Forelimb muscle (tissue), 1 donor: ENCODE measurements around the gene CFAP54. TPM values are rescaled to one million over a fixed set of nuclear protein-coding genes. Genes with fewer than 3 reads are reported as not detected.

ENCODE experiments used
- DNase-seq: peaks from one replicate; pipeline ENCODE4 v3.0.0-alpha.2; 2013; ENCODE audit warnings: low read depth
- polyA plus RNA-seq: library from polyadenylated mRNA; unstranded; fragments of 120-200 nt; gene quantifications from one replicate; pipeline ENCODE4 v1.2.1, GENCODE V29; 2013; ENCODE audit not compliant: insufficient read length

Gene CFAP54
- polyA plus RNA-seq, 1 donor: 0.18 TPM

- DNase-seq: no peak
Observed at GRCh38 chr12:96751626-96752025, 262.2 kb downstream of the CFAP54 start.

- DNase-seq: no peak
Observed at GRCh38 chr12:96752211-96752610, 262.8 kb downstream of the CFAP54 start.

GRCh38 chr12:96766232-96766631 is 276.9 kb downstream of the CFAP54 start:
- no peak for DNase-seq

- DNase-seq: no peak
Observed at GRCh38 chr12:96769400-96769799, 280.0 kb downstream of the CFAP54 start.

GRCh38 chr12:96770219-96771102 is 281.1 kb downstream of the CFAP54 start:
- DNase-seq: no peak

GRCh38 chr12:96773031-96773430 is 283.7 kb downstream of the CFAP54 start:
- DNase-seq: no peak

- no peak for DNase-seq
Observed at GRCh38 chr12:96774496-96775256, 285.3 kb downstream of the CFAP54 start.

GRCh38 chr12:96776908-96777307 is 287.5 kb downstream of the CFAP54 start:
- no peak for DNase-seq

GRCh38 chr12:96780330-96780729 is 291.0 kb downstream of the CFAP54 start:
- DNase-seq: no peak

GRCh38 chr12:96786791-96787190 is 297.4 kb downstream of the CFAP54 start:
- peak; percentile 11 for DNase-seq

GRCh38 chr12:96803969-96804368 is 314.6 kb downstream of the CFAP54 start:
- DNase-seq: no peak

GRCh38 chr12:96806272-96806671 is 316.9 kb downstream of the CFAP54 start:
- DNase-seq: no peak

- no peak for DNase-seq
Observed at GRCh38 chr12:96807741-96808140, 318.4 kb downstream of the CFAP54 start.

GRCh38 chr12:96808587-96808986 is 319.2 kb downstream of the CFAP54 start:
- no peak for DNase-seq

- no peak for DNase-seq
Observed at GRCh38 chr12:96809522-96809921, 320.1 kb downstream of the CFAP54 start.

GRCh38 chr12:96810057-96810456 is 320.7 kb downstream of the CFAP54 start:
- DNase-seq: no peak

- no peak for DNase-seq
Observed at GRCh38 chr12:96810477-96810876, 321.1 kb downstream of the CFAP54 start.

- no peak for DNase-seq
Observed at GRCh38 chr12:96811083-96811482, 321.7 kb downstream of the CFAP54 start.

- DNase-seq: no peak
Observed at GRCh38 chr12:96812153-96812552, 322.8 kb downstream of the CFAP54 start.

GRCh38 chr12:96814200-96814599 is 324.8 kb downstream of the CFAP54 start:
- no peak for DNase-seq

GRCh38 chr12:96821592-96821991 is 332.2 kb downstream of the CFAP54 start:
- no peak for DNase-seq

GRCh38 chr12:96822641-96823040 is 333.3 kb downstream of the CFAP54 start:
- peak; percentile 51 for DNase-seq
